Dedifferentiated amniotic fluid mesenchymal stem cell (primary cell): ENCODE measurements around the gene CAMP.
"Not testable (repeated sequence)": the region's sequence is repeated elsewhere in the genome, so short reads cannot be mapped to it uniquely, and the experiment has no call there.

Experiments
- DNase-seq: peaks from one replicate; pipeline ENCODE4 v3.0.0-alpha.2; 2016; ENCODE audit errors: extremely low spot score

CAMP gene

DNA sequence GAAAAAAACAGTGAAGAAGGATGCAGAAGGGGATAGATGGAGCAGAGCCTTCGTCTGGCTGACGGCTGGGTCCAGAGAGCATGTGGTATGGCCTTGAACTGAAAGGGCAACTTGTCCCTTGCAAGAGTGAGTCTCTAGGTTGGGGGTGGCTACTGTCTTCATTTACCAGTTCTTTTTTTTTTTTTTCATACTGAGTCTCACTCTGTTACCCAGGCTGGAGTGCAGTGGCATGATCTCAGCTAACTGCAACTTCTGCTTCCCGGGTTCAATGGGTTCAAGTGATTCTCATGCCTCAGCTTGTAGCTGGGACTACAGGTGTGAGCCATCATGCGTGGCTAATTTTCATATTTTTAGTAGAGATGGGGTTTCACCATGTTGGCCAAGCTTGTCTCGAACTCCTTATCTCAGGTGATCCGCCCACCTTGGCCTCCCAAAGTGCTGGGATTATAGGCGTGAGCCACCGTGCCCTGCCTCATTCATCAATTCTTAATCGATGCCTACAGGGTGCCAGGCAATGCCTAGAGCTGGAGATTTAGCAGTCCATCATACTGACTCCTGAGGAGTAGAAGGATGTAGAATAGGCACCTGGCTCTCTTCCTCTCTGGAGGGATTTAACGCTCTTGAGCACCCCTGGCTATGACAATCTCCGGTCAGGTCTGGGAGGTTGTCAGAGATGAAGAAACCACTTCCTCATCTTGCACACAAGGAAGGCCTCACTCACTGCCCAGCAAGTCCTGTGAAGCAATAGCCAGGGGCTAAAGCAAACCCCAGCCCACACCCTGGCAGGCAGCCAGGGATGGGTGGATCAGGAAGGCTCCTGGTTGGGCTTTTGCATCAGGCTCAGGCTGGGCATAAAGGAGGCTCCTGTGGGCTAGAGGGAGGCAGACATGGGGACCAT lies at the start of gene CAMP:
TSS of gene CAMP (plus strand) at position 880 of the 898 bp plus-strand sequence. CDS start at position 897, 17 bp downstream.
- peak; percentile 19 for DNase-seq

DNA sequence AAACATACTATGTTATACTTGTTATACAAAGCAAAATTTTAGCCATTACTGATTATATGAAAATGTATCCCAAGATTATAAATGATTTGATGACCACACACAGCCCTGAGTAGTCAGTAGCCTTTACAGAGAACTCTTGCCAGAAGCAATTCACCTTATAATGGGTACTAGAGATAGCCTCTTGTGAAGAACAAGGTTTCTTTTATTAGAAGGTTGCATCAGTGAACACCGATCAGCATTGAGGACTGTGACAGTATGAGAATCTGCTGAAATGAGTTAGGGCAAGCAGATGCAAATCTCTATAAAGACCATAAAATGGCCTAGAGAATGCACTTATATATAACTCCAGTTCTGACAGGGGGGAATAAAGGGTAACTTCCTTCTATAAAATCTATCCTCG lies 45.2 kb upstream of the CAMP start:
- DNase-seq: no peak

GRCh38 chr3:48180021-48180420 lies 43.3 kb upstream of the CAMP start:
- DNase-seq: no peak

DNA sequence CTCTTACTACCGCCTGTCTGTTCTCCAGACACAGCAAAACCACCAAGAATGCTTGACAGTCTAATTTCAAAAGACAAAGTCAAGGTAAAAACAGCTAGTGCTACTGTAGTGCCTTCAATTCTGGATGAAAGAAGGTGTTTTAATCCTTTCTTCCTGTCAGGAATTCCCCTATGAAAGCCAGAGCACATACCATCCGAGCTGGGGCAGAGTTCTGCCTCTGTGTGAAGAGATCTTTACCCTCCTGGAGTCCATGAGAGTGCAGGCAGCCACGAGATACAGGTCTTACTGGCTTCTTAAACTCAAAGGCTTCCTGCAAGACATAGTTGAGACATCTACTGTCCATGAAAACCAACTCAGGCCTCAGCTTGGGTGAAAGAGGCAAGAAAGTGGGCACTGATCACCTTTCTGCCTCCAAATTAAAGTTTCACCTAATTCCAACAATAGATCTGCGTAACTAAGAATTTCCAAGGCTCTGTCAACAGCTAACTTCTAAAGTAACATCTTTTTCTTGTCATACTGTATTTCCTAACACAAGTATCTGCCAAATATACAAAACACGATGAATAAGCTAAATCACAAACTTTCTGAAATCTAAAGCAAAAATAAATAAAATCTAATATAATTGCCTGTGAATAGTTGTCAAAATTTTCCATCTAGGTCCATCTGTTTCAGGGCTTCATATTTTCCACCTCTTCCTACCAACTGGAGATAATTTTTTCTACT lies 42.6 kb upstream of the CAMP start:
- no peak for DNase-seq

- no peak for DNase-seq
Measured at GRCh38 chr3:48184299-48184698, 39.0 kb upstream of the CAMP start.

DNA sequence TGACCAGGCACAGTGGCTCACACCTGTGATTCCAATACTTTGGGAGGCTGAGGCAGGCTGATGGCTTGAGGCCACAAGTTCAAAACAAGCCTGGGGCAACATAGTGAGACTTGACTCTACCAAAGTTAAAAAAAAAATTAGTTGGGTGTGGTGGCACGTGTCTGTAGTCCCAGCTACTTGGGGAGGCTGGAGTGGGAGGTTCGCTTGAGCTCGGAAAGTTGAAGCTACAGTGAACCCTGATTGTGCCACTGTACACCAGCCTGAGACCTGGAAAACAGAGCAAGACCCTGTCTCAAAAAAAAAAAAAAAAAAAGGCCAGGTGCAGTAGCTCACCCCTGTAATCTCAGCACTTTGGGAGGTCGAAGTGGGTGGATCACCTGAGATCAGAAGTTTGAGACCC lies 38.2 kb upstream of the CAMP start:
- no peak for DNase-seq

GRCh38 chr3:48186631-48187300 lies 36.5 kb upstream of the CAMP start:
- DNase-seq: no peak

GRCh38 chr3:48187301-48187578 lies 36.1 kb upstream of the CAMP start:
- no peak for DNase-seq

DNA sequence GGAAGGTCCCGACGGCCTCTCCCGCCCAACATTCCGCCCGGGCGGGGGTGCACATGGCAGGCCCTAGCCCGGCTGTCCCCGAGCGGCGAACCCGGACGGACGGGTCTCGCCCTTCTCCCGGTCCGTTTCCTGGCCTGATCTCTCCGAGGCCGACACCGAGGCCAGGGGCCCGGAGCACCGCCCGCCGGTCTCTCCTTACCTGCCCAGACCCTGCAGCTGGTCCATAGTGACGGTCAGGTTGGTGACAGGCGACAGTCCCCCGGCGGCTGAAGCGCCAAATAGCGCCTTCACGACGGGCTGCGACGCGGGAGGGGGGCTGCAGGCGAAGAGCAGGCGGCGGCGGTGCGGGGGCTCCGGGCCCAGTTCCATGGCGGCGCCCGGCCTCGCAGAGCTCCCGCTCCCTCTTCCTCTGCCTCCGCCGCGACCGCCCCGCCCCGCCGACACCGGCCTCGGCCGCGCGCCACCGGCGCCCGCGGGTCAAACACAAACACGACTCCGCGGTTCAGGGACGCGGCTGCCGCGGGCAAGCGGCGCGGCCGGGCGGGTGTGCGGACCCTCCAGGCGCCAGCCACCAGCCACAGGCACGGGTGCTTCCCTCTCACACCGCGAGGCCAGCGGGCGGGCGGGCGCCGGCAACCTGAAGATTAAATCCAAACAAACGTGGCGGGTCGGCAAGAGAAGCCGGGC lies 35.6 kb upstream of the CAMP start:
- no peak for DNase-seq

DNA sequence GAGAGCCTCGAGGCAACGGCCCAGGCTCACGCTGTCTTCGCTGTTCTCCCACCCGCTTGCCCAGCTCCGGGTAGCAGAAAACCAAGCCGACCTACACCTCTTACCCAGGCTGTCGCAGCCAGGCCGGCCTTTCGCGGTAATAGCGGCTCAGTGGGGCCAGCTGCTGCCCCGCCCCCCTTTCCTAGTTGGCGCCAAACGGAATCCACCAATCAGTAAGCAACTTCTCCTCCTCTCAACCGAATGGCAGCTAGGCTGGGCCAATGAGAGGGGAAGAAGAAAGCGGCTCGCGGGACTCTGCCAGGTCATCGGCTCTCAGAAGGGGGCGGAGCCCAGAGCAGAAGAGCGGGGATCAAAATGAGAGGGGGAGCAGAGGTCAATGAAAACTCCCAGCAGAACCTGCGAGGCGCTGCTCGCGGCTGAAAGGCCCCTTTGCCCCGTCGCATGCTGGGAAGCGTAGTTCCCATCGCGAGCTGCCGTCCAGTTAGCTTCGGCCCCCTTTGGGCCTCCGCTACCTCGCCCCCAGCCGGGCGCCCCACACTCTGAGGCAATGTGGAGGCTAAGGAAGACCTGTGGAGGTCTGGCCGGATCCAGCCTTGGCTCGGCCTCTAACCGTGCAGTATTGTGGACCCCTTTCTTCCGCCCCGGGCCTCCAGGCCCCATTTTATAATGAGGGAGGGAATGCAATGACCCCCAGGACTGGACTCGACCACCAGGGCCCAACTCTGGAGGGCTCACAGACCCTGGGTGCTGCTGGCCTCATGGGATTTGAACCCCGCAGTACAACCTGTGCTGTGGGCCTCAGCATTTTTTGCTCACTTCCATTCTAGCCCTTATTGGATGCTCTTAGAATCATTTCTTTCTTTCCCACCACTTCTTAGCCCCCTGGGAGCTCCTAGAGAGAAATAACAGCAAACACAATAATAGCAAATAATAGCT lies 34.8 kb upstream of the CAMP start, which contains the start of gene CDC25A:
TSS of gene CDC25A (minus strand) at position 152 of the 936 bp plus-strand sequence. CDS start 470 bp downstream, outside the sequence.
- DNase-seq: peak; percentile 98

GRCh38 chr3:48189321-48189720 lies 34.0 kb upstream of the CAMP start:
- DNase-seq: no peak

- no peak for DNase-seq
Measured at GRCh38 chr3:48190911-48191310, 32.4 kb upstream of the CAMP start.

- peak; percentile 63 for DNase-seq
Measured at GRCh38 chr3:48194446-48195071, 28.7 kb upstream of the CAMP start.

DNA sequence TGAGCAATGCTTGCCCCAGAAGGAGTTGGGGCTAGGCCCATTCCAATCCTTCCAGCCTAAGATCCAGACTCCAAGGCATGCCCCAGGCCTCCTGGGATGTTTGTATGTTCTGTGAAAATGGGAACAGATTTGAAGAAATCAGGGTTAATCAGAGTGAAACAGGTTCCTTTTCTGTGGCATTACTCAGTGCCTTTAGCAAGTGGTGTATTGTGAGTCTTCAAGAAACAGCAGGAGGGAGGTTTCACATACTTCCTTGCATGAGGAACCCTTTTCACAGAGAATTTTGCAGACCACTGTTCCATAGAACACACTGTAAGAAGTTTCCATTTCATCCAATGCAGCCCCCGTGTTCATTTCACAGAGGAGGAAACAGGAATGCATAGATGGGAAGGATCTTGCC lies 26.7 kb upstream of the CAMP start:
- DNase-seq: no peak

DNA sequence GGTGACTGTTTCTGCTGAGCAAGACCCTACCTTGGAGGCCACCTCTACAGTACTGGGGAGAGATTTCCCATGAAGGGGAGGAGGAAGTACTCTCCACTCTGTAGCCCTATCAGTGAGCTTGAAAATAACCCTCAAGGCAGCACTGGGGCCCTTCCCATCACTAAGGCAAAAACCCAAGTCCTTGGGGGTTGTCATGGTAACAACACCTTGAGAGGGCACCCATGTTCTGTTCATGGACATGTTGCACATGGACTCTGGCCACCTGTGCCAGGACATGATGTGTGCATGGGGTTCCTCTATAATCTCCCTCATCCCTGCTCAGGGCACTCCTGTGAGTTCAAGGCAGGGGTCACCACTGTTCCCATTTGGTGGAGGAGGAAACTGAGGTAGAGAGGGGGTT lies 24.2 kb upstream of the CAMP start:
- DNase-seq: no peak

DNA sequence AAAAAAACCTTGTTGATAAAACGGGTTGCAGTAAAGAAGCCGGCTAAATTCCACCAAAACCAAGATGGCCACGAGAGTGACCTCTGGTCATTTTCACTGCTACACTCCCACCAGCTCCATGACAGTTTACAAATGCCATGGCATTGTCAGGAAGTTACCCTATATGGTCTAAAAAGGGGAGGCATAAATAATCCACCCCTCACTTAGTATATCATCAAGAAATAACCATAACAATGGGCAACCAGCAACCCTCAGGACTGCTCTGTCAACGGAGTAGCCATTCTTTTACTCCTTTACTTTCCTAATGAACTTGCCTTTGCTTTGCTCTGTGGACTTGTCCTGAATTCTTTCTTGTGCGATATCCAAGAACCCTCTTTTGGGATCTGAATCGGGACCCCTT lies 20.7 kb upstream of the CAMP start:
- no peak for DNase-seq

GRCh38 chr3:48208076-48208475 lies 15.2 kb upstream of the CAMP start:
- DNase-seq: no peak

DNA sequence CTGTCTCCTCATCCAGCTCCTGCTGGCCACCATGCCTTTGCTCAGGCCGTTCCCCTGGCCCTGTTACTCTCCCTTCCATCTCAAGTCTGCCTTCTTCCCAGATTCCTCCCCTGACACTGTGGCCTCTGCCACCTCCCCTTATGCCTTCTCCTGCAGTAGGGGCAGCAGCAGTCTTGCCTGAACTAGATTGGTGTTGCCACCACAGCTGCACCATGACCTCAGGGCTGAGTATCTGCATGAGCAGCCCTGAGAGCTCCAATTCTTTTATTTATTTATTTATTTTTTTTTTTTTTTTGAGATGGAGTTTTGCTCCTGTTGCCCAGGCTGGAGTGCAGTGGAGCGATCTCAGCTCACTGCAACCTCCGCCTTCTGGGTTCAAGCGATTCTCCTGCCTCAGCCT lies 13.8 kb upstream of the CAMP start:
- DNase-seq: no peak

- not testable (repeated sequence) for DNase-seq
Measured at GRCh38 chr3:48210534-48210933, 12.8 kb upstream of the CAMP start.

DNA sequence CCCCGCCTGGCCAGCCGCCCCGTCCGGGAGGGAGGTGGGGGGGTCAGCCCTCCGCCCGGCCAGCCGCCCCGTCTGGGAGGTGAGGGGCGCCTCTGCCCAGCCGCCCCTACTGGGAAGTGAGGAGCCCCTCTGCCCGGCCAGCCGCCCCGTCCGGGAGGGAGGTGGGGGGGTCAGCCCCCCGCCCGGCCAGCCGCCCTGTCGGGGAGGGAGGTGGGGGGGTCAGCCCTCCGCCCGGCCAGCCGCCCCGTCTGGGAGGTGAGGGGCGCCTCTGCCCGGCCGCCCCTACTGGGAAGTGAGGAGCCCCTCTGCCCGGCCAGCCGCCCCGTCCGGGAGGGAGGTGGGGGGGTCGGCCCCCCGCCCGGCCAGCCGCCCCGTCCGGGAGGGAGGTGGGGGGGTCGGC lies 11.5 kb upstream of the CAMP start:
- DNase-seq: not testable (repeated sequence)
